Uterus (tissue), 4 donors: ENCODE measurements around the gene ATP5ME. TPM values are rescaled to one million over a fixed set of nuclear protein-coding genes. Genes with fewer than 3 reads are reported as not detected.
"Not testable (repeated sequence)": the region's sequence is repeated elsewhere in the genome, so short reads cannot be mapped to it uniquely, and the experiment has no call there.

Source experiments
- DNase-seq, 2 donors: peaks; one replicate each; pipeline ENCODE4 v3.0.0-alpha.2; 2019 to 2020
- H3K27ac ChIP-seq, 2 donors: fragments of 200-600 bp; sonication (generic); 1 replicate in 1 of 2; 2 replicates in 1 of 2; pipeline ENCODE4 v1.5.1; 2016 to 2018
- H3K27me3 ChIP-seq, 2 donors: fragments of 200-600 bp; sonication (generic); one replicate each; pipeline ENCODE4 v1.5.1; 2018 to 2019; ENCODE audit warnings: control low read depth in 1 of 2
- H3K36me3 ChIP-seq, 2 donors: fragments of 200-600 bp; sonication (generic); one replicate each; pipeline ENCODE4 v1.5.1; 2019; ENCODE audit warnings: control low read depth in 1 of 2
- H3K4me1 ChIP-seq, 2 donors: fragments of 200-600 bp; sonication (generic); one replicate each; pipeline ENCODE4 v1.5.1; 2018 to 2019; ENCODE audit warnings: control low read depth in 1 of 2
- H3K4me3 ChIP-seq, 2 donors: fragments of 200-600 bp; sonication (generic); 1 replicate in 1 of 2; 2 replicates in 1 of 2; pipeline ENCODE4 v1.5.1; 2018 to 2019; ENCODE audit warnings: mild to moderate bottlenecking in 1 of 2
- H3K9me3 ChIP-seq, 2 donors: fragments of 200-600 bp; sonication (generic); one replicate each; pipeline ENCODE4 v1.5.1; 2019; ENCODE audit warnings: control low read depth in 1 of 2
- POLR2A ChIP-seq, 2 donors: fragments of 450-650 bp; IDR thresholded peaks; one replicate each; pipeline ENCODE4 v1.6.1; 2016; ENCODE audit warnings: antibody characterized with exemption in 2 of 2, mild to moderate bottlenecking in 1 of 2, moderate library complexity in 1 of 2
- intact Hi-C: fragments of 100-400 bp; cut with DNase I; formaldehyde crosslinking; loops from one replicate; pipeline ENCODE4 v1.15.1; 2023; ENCODE audit warnings: low total_unique reads
- total RNA-seq, 4 donors: library from RNA; depleted of rRNA in 3 of 4; stranded (reverse); fragments of >200 nt in 3 of 4; gene quantifications; one replicate each; pipeline versions ENCODE4 v1.1.0 to v1.2.4, GENCODE V29; 2014 to 2023
- TF ChIP-seq, protein P1 (sequence below), 4 experiments: fragments of 200-600 bp in 2 of 4; fragments of 450-650 bp in 2 of 4; sonication (generic) in 2 of 4; IDR thresholded peaks; one replicate each; pipeline ENCODE4 v1.5.1; 2016 to 2019; ENCODE audit warnings: antibody characterized with exemption in 4 of 4, mild to moderate bottlenecking in 2 of 4, moderate library complexity in 1 of 4
- donor health status: DM: yes; HTN: yes; CAD: no.

ATP5ME gene
- total RNA-seq, 4 donors from 2014 or later, result 24.1 to 168 (median 64.2) TPM

DNA sequence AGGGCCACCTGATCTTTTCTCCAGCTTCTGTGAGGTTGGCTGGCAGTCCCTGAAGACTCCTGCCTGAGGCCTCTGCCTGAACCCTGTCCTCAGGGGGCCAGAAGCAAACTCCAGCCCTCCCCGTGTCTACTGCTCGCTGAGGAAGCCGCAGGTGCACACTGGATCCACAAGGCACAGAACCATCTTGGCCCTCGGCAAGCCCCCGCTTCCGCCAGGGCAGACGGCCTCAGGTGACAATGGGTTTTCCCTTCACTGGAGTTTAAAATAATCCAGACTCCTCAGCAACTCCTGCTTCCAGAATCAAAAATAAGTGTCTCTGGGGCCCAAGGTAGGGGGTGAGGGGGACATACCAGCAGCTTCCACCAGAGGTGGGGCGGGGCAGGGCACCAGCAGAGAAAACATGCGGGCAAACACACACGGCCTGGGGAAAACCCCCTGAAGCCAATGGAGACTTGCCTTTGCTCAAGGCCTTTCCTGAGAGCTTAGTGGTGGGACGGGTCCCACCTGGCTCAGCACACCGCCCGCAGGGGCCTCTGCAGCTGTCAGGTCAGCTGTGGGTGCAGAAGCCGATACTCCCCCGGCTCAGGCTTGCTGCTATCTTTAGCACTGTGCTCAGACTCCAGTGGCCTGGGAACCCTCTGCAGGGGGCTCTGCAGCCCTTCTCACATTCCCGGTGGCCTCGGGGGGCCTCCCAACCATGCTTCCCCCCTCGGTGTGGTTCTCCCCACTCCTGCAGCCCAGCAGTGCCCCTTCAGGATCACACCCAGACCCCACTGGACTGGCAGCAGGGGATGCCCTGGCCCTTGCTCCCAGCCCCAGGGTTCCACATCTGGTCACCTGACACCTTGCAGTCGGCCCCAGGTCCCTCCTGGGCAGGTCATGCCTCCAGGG, 2.1 kb upstream of the ATP5ME start:
- H3K9me3 ChIP-seq, result no peaks in the 10 kb centered on the region
- intact Hi-C loops, result no loop called here
- no peaks in the 10 kb centered on the region for H3K36me3 ChIP-seq
- H3K27ac ChIP-seq, result no peak overlapping the region
- no peak overlapping the region for H3K4me3 ChIP-seq
- peaks cover 7 to 11% of the 10 kb centered on the region in 2 donors for H3K4me1 ChIP-seq
- TF ChIP-seq POLR2A (IDR thresholded peaks at IDR 0.05), result no peak
- TF ChIP-seq, protein P1, sequence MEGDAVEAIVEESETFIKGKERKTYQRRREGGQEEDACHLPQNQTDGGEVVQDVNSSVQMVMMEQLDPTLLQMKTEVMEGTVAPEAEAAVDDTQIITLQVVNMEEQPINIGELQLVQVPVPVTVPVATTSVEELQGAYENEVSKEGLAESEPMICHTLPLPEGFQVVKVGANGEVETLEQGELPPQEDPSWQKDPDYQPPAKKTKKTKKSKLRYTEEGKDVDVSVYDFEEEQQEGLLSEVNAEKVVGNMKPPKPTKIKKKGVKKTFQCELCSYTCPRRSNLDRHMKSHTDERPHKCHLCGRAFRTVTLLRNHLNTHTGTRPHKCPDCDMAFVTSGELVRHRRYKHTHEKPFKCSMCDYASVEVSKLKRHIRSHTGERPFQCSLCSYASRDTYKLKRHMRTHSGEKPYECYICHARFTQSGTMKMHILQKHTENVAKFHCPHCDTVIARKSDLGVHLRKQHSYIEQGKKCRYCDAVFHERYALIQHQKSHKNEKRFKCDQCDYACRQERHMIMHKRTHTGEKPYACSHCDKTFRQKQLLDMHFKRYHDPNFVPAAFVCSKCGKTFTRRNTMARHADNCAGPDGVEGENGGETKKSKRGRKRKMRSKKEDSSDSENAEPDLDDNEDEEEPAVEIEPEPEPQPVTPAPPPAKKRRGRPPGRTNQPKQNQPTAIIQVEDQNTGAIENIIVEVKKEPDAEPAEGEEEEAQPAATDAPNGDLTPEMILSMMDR (IDR thresholded peaks at IDR 0.05), result no peak
- H3K27me3 ChIP-seq, result no peaks in the 10 kb centered on the region
- no peak for DNase-seq

DNA sequence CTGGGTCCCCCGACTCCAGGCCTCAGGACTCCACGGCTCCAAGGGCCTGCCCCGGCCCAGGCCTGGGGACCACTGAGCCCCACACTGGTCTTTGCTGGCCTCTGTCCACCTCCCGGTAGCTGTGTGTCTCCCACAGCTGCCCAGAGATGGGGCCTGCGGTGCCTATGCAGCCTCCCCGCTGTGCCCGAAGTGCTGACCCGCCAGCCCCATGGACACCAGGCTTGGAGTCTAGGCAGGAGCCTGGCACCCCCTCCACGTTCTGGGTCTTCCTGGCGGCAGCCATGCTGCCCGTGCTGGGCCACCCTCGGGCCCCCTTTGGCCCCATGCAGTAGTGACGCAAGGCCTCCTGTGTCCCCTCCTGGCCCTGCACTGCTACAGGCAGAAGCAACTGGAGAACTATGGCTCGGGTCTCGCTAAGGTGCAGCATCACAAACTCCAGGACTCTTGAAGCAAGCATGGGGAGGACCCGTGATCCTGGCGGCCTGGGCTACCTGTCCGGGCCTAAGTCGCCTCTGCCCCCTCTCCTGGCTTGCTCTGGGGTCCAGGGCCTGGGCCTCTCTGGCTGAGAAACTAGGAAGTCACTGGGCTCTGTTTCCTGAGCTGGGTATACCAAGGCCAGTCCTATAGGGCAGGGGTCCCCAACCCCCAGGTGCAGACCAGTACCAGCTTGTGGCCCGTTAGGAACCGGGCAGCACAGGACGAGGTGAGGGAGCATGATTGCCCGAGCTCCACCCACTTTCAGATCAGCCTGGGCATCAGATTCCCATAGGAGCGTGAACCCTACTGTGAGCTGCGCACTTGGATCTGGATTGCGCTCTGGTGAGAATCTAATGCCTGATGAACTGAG, 1.2 kb upstream of the ATP5ME start:
- intact Hi-C loops, result no loop called here
- Histone ChIP-seq H3K27ac (peak overlapping the region; percentile 91 to 94), H3K36me3 (no peaks in the 10 kb centered on the region), H3K4me3 (peak overlapping the region; percentile 71 to 73), H3K4me1 (peaks cover 6 to 7% of the 10 kb centered on the region in 2 donors), H3K27me3 (no peaks in the 10 kb centered on the region), H3K9me3 (no peaks in the 10 kb centered on the region)
- DNase-seq, result no peak
- no peak for TF ChIP-seq POLR2A (IDR thresholded peaks at IDR 0.05)
- TF ChIP-seq, protein P1 (IDR thresholded peaks at IDR 0.05), result no peak

DNA sequence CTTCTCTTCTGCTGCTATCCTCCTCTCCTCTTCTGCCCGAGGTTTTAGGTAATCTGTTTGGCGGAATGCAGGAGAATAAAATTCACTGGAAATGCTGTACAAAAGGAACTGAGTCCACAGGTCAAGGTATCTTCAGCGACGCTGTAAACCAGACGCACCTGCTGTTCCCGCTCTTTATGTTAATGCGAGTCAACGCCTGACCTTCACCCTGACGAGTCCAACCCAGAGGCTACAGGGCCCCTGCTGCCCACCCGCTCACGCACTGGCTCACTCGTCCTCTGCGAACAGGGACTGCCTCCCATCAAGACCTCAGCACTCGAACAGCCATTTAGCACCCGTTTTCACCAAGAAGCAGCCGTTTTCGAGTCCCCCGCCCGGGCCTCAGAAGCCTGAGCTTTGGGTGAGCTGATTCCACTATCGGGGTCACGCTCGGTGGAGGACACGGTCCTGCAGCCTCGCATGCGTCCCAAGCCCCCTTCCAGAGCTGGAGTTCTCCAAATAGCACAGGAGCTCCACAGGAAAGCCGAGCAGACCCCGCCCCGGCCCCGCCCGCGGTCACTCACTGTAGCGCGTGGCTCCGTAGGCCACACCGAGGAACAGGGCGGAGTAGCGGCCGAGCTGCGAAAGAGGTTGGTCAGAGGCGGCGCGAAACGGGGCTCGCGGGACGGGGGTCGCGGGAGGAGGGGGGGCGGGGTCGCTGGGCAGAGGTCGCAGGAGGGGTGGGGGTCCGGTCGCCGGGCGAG, 556 bp downstream of the ATP5ME start:
- Histone ChIP-seq H3K4me3 (peak overlapping the region; percentile 71 to 73), H3K9me3 (no peaks in the 10 kb centered on the region), H3K27me3 (no peaks in the 10 kb centered on the region), H3K27ac (peak overlapping the region; percentile 81 to 91), H3K4me1 (peaks cover 6 to 7% of the 10 kb centered on the region in 2 donors), H3K36me3 (no peaks in the 10 kb centered on the region)
- DNase-seq, result no peak
- TF ChIP-seq, protein P1 (IDR thresholded peaks at IDR 0.05), result no peak
- no peak for TF ChIP-seq POLR2A (IDR thresholded peaks at IDR 0.05)
- intact Hi-C loops, result no loop called here

DNA sequence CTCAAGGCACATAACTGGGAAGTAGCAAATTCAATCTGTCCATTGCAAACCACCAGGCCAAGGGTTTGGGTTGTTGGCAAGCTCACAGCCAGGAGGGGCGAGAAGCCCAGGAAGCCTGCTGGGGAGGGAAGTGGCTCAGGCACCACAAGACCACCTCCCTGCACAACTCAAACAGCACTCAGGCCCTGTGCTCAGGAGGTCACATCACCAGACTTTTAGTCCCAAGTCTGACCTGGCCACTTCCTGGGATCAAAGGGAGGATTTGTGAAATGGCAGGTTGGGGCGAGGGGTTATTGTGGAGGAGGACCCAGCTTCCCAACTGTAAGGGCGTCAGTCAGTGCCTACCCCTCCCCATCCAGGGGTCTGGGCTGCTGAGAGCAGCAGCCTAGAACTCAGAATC, 2.3 kb downstream of the ATP5ME start:
- TF ChIP-seq, protein P1 (IDR thresholded peaks at IDR 0.05), result no peak
- no peak for TF ChIP-seq POLR2A (IDR thresholded peaks at IDR 0.05)
- Histone ChIP-seq H3K9me3 (no peaks in the 10 kb centered on the region), H3K4me1 (peaks cover 6 to 7% of the 10 kb centered on the region in 2 donors), H3K27ac (no peak overlapping the region), H3K27me3 (no peaks in the 10 kb centered on the region), H3K4me3 (no peak overlapping the region), H3K36me3 (no peaks in the 10 kb centered on the region)
- DNase-seq, result no peak
- intact Hi-C loops, result no loop called here

DNA sequence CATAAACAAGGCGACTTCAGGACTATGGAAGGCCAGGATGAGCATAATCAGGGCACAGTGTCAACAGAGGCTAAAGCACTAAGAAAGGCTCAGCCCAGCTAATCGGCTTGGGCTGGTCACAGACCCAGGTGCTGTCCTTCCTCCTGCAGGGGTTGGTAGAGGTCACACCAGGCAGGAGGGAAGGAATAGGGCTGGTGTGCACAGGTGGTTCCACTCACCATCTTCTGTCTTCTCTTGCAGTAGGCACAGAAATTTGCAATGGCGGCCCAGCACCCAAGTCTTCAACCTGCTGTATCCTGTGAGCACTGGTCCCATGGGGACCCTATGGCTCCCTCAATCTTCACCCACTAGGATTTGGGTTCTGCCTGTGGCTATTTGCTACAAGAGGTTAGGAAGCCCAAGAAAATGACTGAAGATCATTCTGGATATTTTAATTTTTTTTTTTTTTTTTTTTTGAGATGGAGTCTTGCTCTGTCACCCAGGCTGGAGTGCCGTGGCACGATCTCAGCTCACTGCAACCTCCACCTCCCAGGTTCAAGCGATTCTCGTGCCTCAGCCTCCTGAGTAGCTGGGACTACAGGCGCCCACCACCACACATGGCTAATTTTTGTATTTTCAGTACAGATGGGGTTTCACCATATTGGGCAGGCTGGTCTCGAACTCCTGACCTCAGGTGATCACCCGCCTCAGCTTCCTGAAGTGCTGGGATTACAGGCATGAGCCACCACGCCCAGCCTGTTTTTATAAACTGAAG, 4.1 kb downstream of the ATP5ME start:
- H3K4me1 ChIP-seq, H3K27me3 ChIP-seq, H3K36me3 ChIP-seq, DNase-seq, H3K4me3 ChIP-seq, H3K27ac ChIP-seq, H3K9me3 ChIP-seq, intact Hi-C loops: not testable (repeated sequence)

DNA sequence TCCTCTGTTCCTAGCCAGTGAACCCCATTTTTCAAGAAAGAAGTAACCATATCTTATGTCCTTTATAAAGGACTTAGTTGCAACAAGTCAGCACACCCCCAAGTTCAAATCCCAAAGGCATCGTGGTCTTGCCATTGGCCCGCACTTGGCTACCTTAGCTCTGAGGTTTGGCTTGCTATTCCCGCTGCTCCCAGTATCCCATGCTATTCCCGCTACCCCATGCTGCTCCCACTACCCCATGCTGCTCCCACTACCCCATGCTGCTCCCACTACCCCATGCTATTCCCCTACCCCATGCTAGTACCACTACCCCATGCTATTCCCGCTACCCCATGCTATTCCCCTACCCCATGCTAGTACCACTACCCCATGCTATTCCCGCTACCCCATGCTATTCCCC, 5.9 kb downstream of the ATP5ME start:
- DNase-seq, H3K27ac ChIP-seq, H3K27me3 ChIP-seq, H3K36me3 ChIP-seq, H3K4me3 ChIP-seq, intact Hi-C loops, H3K4me1 ChIP-seq, H3K9me3 ChIP-seq: not testable (repeated sequence)
